Measurements from ENCODE around the gene CDHR1.
A peak's percentile ranks its signal among the peaks of the same experiment; 100 is the strongest.

DNA sequence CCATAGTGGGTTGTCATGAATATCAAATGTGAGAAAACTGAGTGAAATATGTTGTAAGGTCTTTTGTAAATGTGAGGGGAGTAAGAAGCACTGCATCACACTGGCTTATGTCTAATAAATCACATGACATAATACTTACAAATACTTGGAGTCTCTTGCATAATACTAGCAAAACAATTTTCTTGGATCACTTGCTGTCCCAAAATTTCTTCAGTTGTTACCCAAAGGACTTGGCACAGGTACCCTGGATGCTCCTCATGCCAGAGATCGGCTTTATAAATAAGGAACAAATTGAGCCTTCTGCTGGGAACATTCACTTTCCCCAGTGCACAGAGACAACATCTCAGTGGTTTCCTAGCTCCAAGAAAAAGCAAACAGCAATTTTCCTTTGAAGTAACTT lies 36.0 kb downstream of the CDHR1 start:
- TF ChIP-seq POLR2A (IDR thresholded peaks at IDR 0.05) (no peak), POLR2AphosphoS5 (IDR thresholded peaks at IDR 0.05) (peak; percentile 32)
- TF ChIP-seq, protein P1, sequence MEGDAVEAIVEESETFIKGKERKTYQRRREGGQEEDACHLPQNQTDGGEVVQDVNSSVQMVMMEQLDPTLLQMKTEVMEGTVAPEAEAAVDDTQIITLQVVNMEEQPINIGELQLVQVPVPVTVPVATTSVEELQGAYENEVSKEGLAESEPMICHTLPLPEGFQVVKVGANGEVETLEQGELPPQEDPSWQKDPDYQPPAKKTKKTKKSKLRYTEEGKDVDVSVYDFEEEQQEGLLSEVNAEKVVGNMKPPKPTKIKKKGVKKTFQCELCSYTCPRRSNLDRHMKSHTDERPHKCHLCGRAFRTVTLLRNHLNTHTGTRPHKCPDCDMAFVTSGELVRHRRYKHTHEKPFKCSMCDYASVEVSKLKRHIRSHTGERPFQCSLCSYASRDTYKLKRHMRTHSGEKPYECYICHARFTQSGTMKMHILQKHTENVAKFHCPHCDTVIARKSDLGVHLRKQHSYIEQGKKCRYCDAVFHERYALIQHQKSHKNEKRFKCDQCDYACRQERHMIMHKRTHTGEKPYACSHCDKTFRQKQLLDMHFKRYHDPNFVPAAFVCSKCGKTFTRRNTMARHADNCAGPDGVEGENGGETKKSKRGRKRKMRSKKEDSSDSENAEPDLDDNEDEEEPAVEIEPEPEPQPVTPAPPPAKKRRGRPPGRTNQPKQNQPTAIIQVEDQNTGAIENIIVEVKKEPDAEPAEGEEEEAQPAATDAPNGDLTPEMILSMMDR (IDR thresholded peaks at IDR 0.05) = no peak
